IMR-90 (cell line): ENCODE data around the gene CEACAM8. TPM values are rescaled to one million over a fixed set of nuclear protein-coding genes. Genes with fewer than 3 reads are reported as not detected.

Experiments used
- ATAC-seq: fragments of 200-7000 bp; cut with Tn5 transposase; 2 replicates; pipeline ENCODE4 v1.9.1; 2020; ENCODE audit warnings: low read depth, mild to moderate bottlenecking, moderate library complexity
- BruUV-seq: library from RNA; stranded (reverse); fragments of 400-500 nt; replicated peaks from 2 replicates; lab custom pipeline; 2021; lab: Mats Ljungman, UMichigan
- CTCF ChIA-PET: fragments of 300-600 bp; formaldehyde crosslinking; extraction: SDS; loops from one replicate; lab custom pipeline; 2021; ENCODE audit warnings: antibody characterized with exemption; lab: Yijun Ruan, JAX
- POLR2A ChIA-PET: fragments of 300-600 bp; sonication (Branson Sonifier 250); formaldehyde crosslinking; loops from one replicate; lab custom pipeline; 2022; ENCODE audit warnings: antibody characterized with exemption; ENCODE audit not compliant: unreplicated experiment; lab: Charles Lee
- DNase-seq: peaks from one replicate; pipeline ENCODE4 v3.0.0; 2013
- H2AFZ ChIP-seq: replicated peaks from 2 replicates; pipeline ENCODE3; 2013; ENCODE audit warnings: low read length, mild to moderate bottlenecking; ENCODE audit not compliant: poor library complexity
- H2AK5ac ChIP-seq: 2 replicates; pipeline ENCODE4 v1.6.1; 2013; ENCODE audit warnings: low read depth, low read length, inconsistent platforms
- H2AK9ac ChIP-seq: replicated peaks from 2 replicates; pipeline ENCODE3; 2013; ENCODE audit warnings: mild to moderate bottlenecking, low read depth, low read length, moderate library complexity; ENCODE audit not compliant: poor library complexity
- H2BK120ac ChIP-seq: 2 replicates; pipeline ENCODE4 v1.6.1; 2013; ENCODE audit warnings: low read depth, low read length, inconsistent platforms
- H2BK15ac ChIP-seq: 3 replicates; pipeline ENCODE4 v1.6.1; 2013; ENCODE audit warnings: low read depth, low read length, inconsistent platforms
- H2BK20ac ChIP-seq: 2 replicates; pipeline ENCODE4 v1.6.1; 2013; ENCODE audit warnings: low read depth, mild to moderate bottlenecking, inconsistent platforms, low read length, moderate library complexity
- H2BK5ac ChIP-seq: 2 replicates; pipeline ENCODE4 v1.6.1; 2013; ENCODE audit warnings: mild to moderate bottlenecking, low read depth, low read length, inconsistent platforms; ENCODE audit not compliant: poor library complexity, severe bottlenecking
- H3K14ac ChIP-seq: replicated peaks from 2 replicates; pipeline ENCODE4 v1.6.1; 2013; ENCODE audit warnings: low read depth, low read length, inconsistent platforms
- H3K18ac ChIP-seq: 2 replicates; pipeline ENCODE4 v1.6.1; 2013; ENCODE audit warnings: low read depth, low read length, control low read depth
- H3K23ac ChIP-seq: 2 replicates; pipeline ENCODE4 v1.6.1; 2013; ENCODE audit warnings: low read depth, low read length, inconsistent platforms
- H3K27ac ChIP-seq: 2 replicates; pipeline ENCODE4 v1.5.1; 2013; ENCODE audit warnings: mild to moderate bottlenecking, control low read depth, low read length; ENCODE audit not compliant: insufficient read depth
- H3K27me3 ChIP-seq: 2 replicates; pipeline ENCODE4 v1.6.1; 2013; ENCODE audit warnings: low read length; ENCODE audit not compliant: control insufficient read depth, insufficient read depth
- H3K36me3 ChIP-seq: 2 replicates; pipeline ENCODE4 v1.6.1; 2013; ENCODE audit warnings: low read length, mixed read lengths; ENCODE audit not compliant: control insufficient read depth, insufficient read depth
- H3K4ac ChIP-seq: 2 replicates; pipeline ENCODE4 v1.6.1; 2013; ENCODE audit warnings: low read depth, low read length, inconsistent platforms
- H3K4me1 ChIP-seq: 2 replicates; pipeline ENCODE4 v1.6.1; 2013; ENCODE audit warnings: low read length, mixed read lengths; ENCODE audit not compliant: control insufficient read depth, insufficient read depth
- H3K4me2 ChIP-seq: 2 replicates; pipeline ENCODE4 v1.6.1; 2013; ENCODE audit warnings: low read depth, mild to moderate bottlenecking, control low read depth, low read length, moderate library complexity
- H3K4me3 ChIP-seq: 2 replicates; pipeline ENCODE4 v1.5.1; 2013; ENCODE audit warnings: low read depth, mild to moderate bottlenecking, control low read depth, low read length, moderate library complexity; ENCODE audit not compliant: insufficient read depth
- H3K56ac ChIP-seq: 2 replicates; pipeline ENCODE4 v1.6.1; 2013; ENCODE audit warnings: low read length, inconsistent platforms; ENCODE audit not compliant: insufficient read depth; ENCODE audit errors: extremely low read depth
- H3K79me1 ChIP-seq, 2 experiments: 2 replicates each; pipeline ENCODE4 v1.6.1; 2013; ENCODE audit warnings: low read length in 2 of 2, inconsistent platforms in 1 of 2, low read depth in 1 of 2
- H3K9ac ChIP-seq: 2 replicates; pipeline ENCODE4 v1.6.1; 2013; ENCODE audit warnings: low read depth, low read length, control low read depth
- H3K9me1 ChIP-seq: 2 replicates; pipeline ENCODE4 v1.6.1; 2013; ENCODE audit warnings: low read length, inconsistent platforms; ENCODE audit not compliant: insufficient read depth
- H3K9me3 ChIP-seq: 2 replicates; pipeline ENCODE4 v1.6.1; 2013; ENCODE audit warnings: low read length; ENCODE audit not compliant: control insufficient read depth, insufficient read depth
- H4K20me1 ChIP-seq: 2 replicates; pipeline ENCODE4 v1.6.1; 2013; ENCODE audit warnings: low read length, inconsistent platforms; ENCODE audit not compliant: insufficient read depth
- H4K5ac ChIP-seq: 2 replicates; pipeline ENCODE4 v1.6.1; 2013; ENCODE audit warnings: mild to moderate bottlenecking, low read depth, low read length, control low read depth
- H4K8ac ChIP-seq, 2 experiments: 2 replicates each; pipeline ENCODE4 v1.6.1; 2013; ENCODE audit warnings: low read depth in 2 of 2, low read length in 2 of 2, control low read depth in 1 of 2, inconsistent platforms in 1 of 2
- H4K91ac ChIP-seq: 2 replicates; pipeline ENCODE4 v1.6.1; 2013; ENCODE audit warnings: low read depth, low read length, inconsistent platforms; ENCODE audit not compliant: insufficient read depth
- CHD1 ChIP-seq: IDR thresholded peaks from 2 replicates; pipeline ENCODE4 v1.6.1; 2012; ENCODE audit warnings: low read depth, low read length, improper control_type of control experiment
- FOS ChIP-seq: fragments of 150-350 bp; IDR thresholded peaks from 2 replicates; pipeline ENCODE4 v1.6.1; 2016; ENCODE audit warnings: low read depth, low read length
- MAFK ChIP-seq: IDR thresholded peaks from 2 replicates; pipeline ENCODE4 v1.6.1; 2012; ENCODE audit warnings: low read depth, low read length, improper control_type of control experiment
- MXI1 ChIP-seq: IDR thresholded peaks from 2 replicates; pipeline ENCODE4 v1.6.1; 2012; ENCODE audit warnings: low read depth, mild to moderate bottlenecking, low read length, moderate library complexity, borderline replicate concordance
- NFE2L2 ChIP-seq: fragments of 150-350 bp; IDR thresholded peaks from 2 replicates; pipeline ENCODE4 v1.6.1; 2016; ENCODE audit warnings: low read depth, mild to moderate bottlenecking, low read length
- POLR2A ChIP-seq: IDR thresholded peaks from 2 replicates; pipeline ENCODE4 v1.6.1; 2012; ENCODE audit warnings: mild to moderate bottlenecking, low read depth, low read length
- RAD21 ChIP-seq: IDR thresholded peaks from 2 replicates; pipeline ENCODE4 v1.6.1; 2012; ENCODE audit warnings: low read length, improper control_type of control experiment
- RCOR1 ChIP-seq: IDR thresholded peaks from 2 replicates; pipeline ENCODE4 v1.6.1; 2012; ENCODE audit warnings: mild to moderate bottlenecking, low read length, improper control_type of control experiment; ENCODE audit not compliant: insufficient replicate concordance
- RFX5 ChIP-seq: IDR thresholded peaks from 2 replicates; pipeline ENCODE4 v1.8.0; 2012; ENCODE audit warnings: low read depth, mild to moderate bottlenecking, low read length, moderate library complexity
- SMC3 ChIP-seq: fragments of 150-350 bp; IDR thresholded peaks from 2 replicates; pipeline ENCODE4 v1.6.1; 2016; ENCODE audit warnings: low read depth, mild to moderate bottlenecking, antibody characterized with exemption, low read length, moderate library complexity
- WGBS, 2 experiments: methylation state at CpG; one replicate each; pipeline versions ENCODE4 v1.1.5 to v1.1.7; 2013; ENCODE audit warnings: missing lambda C conversion rate in 2 of 2; ENCODE audit not compliant: insufficient read length in 1 of 2; ENCODE audit errors: extremely low coverage in 2 of 2; 5-methylcytosine and 5-hydroxymethylcytosine counted together
- dilution Hi-C: fragments of 300-500 bp; cut with HindIII; formaldehyde crosslinking; loops from one replicate; pipeline ENCODE4 v1.14.3; 2018; ENCODE audit warnings: low sequenced_read_pairs; ENCODE audit not compliant: unreplicated experiment
- in situ Hi-C: fragments of 300-500 bp; cut with MboI; formaldehyde crosslinking; loops from 3 replicates; pipeline ENCODE4 v1.14.3; 2019; ENCODE audit warnings: low sequenced_read_pairs, inconsistent platforms, mixed read lengths
- intact Hi-C: fragments of 100-400 bp; cut with micrococcal nuclease; formaldehyde crosslinking; loops from 2 replicates; pipeline ENCODE4 v1.10.0; 2022
- polyA plus RNA-seq, 3 experiments: library from polyadenylated mRNA; depleted of rRNA; stranded (reverse); fragments of >200 nt; gene quantifications; 2 replicates each; pipeline ENCODE4 v1.2.3, GENCODE V29; 2012; ENCODE audit warnings: low replicate concordance in 1 of 3
- total RNA-seq: library from RNA; depleted of rRNA; stranded (reverse); fragments of >200 nt; gene quantifications from 2 replicates; pipeline ENCODE4 v1.2.3, GENCODE V29; 2012
- TF ChIP-seq, protein P1 (sequence below): conservative IDR thresholded peaks from 2 replicates; pipeline ENCODE4 v1.5.1; 2012; ENCODE audit warnings: mild to moderate bottlenecking, low read depth, low read length, improper control_type of control experiment
- TF ChIP-seq, protein P2 (sequence below): fragments of 150-350 bp; IDR thresholded peaks from 2 replicates; pipeline ENCODE4 v1.6.1; 2017; ENCODE audit warnings: mild to moderate bottlenecking, antibody characterized with exemption, low read length, low read depth

CEACAM8 gene
- total and polyA plus RNA-seq, 2 of the 4 experiments (the other 2 are of a cell fraction), result not detected

DNA sequence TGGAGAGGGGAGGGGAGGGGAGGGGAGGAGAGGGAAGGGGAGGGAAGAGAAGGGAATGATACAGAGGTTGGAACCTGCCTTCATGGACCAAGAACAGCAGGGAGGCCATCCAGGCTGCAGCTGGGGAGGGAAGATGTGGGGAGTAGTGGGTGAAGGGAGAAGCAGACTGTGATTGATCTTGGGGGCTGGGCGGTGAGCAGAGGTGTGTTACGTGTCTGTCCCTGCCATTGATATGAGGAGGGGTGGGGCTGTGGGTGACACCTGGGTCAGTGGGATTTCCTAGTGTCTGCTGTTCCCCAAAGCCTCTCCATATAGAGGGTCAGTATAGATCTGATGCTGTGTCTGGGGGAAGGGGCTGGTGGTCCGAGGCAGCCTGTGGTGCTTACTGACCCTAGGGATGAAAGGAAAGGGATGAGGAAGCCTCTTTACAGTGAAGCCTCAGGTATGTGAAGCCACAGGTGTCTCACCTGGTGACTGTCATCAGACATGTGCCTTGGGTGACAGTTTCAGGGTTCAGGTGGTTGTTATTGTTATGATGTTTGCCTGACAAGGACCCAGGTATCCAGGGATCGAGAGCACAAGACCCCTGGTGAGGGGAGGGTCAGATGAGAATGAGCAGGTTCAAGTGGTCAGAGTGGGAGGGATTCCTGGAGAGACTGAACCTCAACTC, 47.8 kb downstream of the CEACAM8 start:
- Histone ChIP-seq H3K9me1 (no peaks in the 10 kb centered on the region), H3K79me1 (no peaks in the 10 kb centered on the region), H4K91ac (no peak overlapping the region), H2AK9ac (no peak overlapping the region), H2BK5ac (no peak overlapping the region), H4K5ac (no peak overlapping the region), H2AFZ (no peak overlapping the region), H3K23ac (no peak overlapping the region), H3K36me3 (no peaks in the 10 kb centered on the region), H3K14ac (no peak overlapping the region), H3K27me3 (peaks cover 26% of the 10 kb centered on the region), H3K56ac (no peak overlapping the region), H4K20me1 (no peaks in the 10 kb centered on the region), H2AK5ac (no peak overlapping the region), H3K9me3 (peaks cover 7% of the 10 kb centered on the region), H3K27ac (no peak overlapping the region), H2BK120ac (no peak overlapping the region), H3K4me2 (no peak overlapping the region), H3K4ac (no peak overlapping the region), H2BK20ac (no peak overlapping the region), H3K4me1 (no peaks in the 10 kb centered on the region), H4K8ac (no peak overlapping the region), H2BK15ac (no peak overlapping the region), H3K18ac (no peak overlapping the region), H3K9ac (no peak overlapping the region), H3K4me3 (no peak overlapping the region)
- TF ChIP-seq POLR2A, result no peak
- TF ChIP-seq SMC3, result no peak
- TF ChIP-seq, protein P1, sequence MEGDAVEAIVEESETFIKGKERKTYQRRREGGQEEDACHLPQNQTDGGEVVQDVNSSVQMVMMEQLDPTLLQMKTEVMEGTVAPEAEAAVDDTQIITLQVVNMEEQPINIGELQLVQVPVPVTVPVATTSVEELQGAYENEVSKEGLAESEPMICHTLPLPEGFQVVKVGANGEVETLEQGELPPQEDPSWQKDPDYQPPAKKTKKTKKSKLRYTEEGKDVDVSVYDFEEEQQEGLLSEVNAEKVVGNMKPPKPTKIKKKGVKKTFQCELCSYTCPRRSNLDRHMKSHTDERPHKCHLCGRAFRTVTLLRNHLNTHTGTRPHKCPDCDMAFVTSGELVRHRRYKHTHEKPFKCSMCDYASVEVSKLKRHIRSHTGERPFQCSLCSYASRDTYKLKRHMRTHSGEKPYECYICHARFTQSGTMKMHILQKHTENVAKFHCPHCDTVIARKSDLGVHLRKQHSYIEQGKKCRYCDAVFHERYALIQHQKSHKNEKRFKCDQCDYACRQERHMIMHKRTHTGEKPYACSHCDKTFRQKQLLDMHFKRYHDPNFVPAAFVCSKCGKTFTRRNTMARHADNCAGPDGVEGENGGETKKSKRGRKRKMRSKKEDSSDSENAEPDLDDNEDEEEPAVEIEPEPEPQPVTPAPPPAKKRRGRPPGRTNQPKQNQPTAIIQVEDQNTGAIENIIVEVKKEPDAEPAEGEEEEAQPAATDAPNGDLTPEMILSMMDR, result no peak
- no peak for TF ChIP-seq RFX5
- no peak for TF ChIP-seq RAD21
- TF ChIP-seq, protein P2, sequence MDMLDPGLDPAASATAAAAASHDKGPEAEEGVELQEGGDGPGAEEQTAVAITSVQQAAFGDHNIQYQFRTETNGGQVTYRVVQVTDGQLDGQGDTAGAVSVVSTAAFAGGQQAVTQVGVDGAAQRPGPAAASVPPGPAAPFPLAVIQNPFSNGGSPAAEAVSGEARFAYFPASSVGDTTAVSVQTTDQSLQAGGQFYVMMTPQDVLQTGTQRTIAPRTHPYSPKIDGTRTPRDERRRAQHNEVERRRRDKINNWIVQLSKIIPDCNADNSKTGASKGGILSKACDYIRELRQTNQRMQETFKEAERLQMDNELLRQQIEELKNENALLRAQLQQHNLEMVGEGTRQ, result no peak
- no peak for TF ChIP-seq NFE2L2
- TF ChIP-seq MAFK, result no peak
- no peak for TF ChIP-seq RCOR1
- TF ChIP-seq FOS, result no peak
- no peak for TF ChIP-seq MXI1
- TF ChIP-seq CHD1, result no peak
- ATAC-seq (no peak), DNase-seq (no peak)
- intact Hi-C loops (no loop called here), in situ Hi-C loops (no loop called here), dilution Hi-C loops (no loop called here)
- POLR2A ChIA-PET, result no interaction called here
- BruUV-seq, result no TSS peak
- WGBS, 2 experiments, result 46% methylated on average over 2 of the region's 4 CpGs; no CpG with 5 or more reads in 1 of the 2 experiments
- CTCF ChIA-PET, result no interaction called here
